GM21529 (cell line): ENCODE data around the gene SCARB1.

Experiments used
- ATAC-seq: cut with Tn5 transposase; IDR thresholded peaks from one replicate; pipeline ENCODE4 v1.9.1; 2021; ENCODE audit not compliant: unreplicated experiment

SCARB1 gene

DNA sequence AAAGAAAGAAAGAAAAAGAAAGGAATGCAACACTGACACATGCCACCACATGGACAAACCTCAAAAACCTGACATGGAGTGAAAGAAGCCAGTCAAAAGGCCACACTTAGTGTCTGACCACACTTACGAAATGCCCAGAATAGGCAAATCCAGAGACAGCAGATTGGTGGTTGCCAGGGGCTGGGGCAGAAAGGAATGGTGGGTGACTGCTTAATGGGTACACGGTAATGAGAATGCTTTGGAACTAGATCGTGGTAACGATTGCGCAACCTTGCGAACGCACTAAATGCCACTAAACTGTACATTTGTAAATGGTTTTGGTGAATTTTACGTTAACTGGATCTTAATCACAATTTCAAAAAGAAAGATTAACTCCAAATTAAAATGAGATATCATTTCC lies 39.5 kb downstream of the SCARB1 start:
- no peak for ATAC-seq

DNA sequence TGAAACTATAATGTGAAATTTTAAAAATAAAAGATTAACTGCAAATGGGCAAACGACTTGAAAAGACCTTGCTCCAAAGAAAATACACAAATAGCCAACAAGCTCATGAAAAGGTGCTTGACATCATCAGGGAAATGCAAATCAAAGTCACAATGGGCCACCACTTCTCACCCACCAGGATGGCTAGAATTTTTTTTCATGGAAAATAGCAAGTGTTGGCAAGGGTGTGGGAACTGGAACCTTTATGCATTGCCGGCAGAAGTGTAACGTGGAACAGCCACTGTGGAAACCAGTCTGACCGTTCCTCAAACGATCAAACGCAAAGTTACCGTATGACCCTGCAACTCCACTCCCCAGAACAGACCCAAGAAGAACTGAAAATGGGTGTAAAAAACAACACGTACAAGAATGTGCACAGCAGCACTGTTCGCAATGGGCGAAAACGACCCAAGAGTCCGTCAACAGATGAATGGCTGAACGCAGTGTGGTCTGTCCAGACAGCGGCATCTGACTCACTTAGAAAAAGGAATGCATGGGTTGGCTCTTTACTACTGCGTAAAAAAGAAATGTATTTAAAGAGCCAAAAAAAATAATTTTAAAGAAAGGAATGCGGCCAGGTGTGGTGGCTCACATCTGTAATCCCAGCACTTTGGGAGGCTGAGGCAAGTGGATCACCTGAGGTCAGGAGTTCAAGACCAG lies 40.2 kb downstream of the SCARB1 start:
- ATAC-seq = no peak

DNA sequence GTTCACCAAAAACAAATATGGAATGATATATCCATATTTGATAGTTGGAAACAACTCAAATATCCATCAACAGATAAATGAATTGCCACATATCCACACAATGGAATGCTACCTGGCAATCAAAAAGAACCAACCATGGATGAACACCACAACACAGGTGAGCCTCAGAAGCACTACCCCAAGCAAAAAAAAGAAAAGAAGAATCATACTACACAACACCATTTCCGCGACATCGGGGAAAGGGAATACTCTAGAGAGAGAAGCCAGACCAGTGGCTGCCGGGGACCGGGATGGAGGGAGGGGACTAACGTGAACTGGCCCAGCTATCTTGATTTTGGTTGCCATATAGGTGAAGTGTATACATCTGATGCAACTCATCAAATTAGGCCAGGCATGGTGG lies 41.4 kb downstream of the SCARB1 start:
- ATAC-seq = no peak

DNA sequence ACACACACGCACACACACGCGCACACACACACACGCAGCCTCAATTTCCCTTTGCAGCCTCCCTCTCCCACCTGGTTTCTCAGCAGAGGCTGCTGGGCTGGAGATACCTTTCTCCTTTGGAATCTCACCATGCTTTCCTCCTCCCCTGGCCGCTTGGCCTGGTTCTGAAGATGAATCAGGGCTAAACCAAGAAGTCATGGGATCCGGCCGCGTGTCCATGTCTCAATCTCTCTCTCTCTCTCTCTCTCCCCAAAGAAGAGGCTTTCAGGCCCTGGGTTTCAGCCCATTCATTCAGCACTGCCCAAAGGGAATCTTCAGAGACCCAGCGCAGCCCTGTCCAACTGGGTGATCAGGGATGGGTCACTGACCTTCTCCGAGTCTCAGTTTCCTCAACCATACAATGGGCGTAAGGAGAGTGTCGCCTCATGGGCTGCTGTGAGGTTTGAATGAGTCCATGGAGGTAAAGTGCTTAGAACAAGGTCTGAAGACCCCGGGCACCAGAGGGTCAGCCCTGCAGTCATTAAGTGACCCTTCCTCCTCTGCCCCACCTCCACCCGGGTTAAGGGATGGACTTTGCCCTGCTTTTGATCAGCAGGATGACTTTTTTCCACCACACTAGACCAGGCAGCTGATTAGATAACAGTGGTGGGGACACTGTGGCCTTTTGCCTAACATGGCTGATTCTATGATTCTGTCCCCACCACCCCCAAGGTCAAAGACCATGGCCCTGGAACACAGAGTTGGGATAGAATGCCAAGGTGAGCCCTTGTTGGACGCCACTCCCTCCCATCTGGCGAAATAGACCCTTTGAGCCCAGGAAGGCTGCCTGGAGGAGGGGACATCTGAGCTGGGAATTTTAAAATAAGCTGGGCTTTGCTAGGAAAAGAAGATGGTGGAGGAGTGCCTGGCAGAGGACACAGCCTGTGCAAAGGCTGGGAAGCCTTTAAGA lies 42.1 kb downstream of the SCARB1 start:
- ATAC-seq = no peak

DNA sequence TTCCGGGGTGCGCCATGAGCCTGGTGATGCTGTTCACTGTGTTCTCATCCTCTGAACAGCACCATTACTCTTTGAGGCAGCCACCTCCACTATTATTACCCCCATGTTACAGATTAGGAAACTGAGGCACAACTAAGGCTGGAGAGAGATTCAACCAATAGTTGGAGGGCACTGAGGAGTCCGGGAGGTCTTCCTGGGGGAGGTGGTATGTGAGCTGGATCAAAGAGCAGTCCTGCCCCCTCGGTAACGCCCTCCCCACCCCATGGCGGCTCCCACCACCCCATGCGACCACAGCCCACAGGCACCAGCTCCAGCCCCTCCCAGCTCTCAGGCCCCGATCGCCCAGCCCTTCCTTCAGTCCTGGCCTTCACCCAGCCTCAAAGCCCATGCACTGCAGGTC lies 43.5 kb downstream of the SCARB1 start:
- ATAC-seq = no peak

DNA sequence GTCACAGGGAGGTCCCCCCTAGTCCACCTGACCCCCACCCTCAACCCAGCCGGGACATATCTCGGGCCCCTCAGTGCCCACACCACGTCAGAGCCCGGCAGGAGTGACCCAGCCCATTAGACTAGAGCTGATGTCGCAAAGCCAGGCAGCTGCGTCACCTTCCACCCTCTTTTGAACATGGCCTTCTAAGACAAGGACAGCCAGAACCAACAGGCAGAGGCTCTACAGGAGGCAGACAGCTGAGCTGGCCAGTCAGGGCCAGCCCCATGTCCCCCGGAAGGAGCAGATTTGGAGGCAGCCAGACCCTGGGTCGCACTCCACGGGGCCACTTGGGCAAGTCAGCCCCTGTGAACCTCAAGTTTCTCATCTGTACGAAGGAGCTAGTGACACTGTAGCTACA lies 44.1 kb downstream of the SCARB1 start:
- ATAC-seq = no peak

DNA sequence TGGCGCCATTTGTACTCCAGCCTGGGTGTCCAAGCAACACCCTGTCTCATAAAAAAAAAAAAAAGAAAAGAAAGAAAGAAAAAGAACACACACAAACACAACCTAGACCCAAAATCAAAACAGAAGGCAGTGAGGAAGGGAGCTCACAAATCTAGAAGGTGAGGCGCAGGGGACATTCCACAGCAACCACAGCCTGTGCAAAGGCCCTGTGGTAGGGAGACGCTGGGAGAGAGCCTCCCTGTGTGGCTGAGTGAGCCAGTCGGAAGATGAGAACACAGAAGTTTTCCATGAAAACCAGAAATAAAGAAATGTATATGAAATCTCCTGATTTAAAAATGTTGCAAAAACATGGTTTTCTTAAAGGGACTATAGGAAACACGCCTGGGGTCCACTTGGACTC lies 44.6 kb downstream of the SCARB1 start:
- ATAC-seq = no peak

DNA sequence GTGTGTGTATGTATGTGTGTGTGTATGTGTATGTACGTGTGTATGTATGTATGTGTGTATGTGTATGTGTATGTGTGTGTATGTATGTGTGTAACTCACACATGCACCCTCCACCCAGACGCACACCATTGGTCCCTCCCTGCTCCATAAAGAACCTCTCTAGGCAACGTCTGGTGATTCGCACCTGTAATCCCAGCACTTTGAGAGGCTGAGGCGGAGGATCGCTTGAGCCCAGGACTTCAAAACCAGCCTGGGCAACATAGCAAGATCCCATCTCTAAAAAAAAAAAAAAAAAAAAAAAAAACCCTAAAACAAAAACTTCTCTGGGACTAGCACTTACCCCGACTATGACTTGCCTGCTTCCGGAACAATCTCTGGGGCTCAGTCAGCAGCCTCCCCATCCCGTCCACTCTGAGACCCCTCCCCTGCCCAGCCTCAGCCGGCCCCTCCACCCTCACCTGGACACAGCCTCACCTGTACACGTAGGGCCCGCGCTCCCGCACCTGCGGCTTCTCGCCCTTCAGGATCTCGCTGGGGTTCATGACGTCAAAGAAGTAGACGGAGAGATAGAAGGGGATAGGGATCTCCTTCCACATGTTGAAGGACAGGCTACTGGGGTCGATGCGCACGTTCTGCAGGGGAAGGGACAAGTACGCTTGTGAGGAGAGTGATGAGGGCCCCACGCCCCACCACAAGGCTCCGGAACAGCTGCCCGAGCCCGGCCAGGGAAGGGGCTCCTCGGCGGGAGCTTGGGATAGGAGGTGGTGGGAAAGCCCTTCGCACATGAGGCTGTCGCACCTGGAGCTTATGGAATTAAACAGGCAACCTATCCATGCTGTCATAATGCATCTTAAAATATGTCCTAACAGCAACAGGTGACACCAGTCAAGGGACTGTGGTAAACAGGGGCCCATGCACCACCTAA lies 46.3 kb downstream of the SCARB1 start:
- no peak for ATAC-seq

DNA sequence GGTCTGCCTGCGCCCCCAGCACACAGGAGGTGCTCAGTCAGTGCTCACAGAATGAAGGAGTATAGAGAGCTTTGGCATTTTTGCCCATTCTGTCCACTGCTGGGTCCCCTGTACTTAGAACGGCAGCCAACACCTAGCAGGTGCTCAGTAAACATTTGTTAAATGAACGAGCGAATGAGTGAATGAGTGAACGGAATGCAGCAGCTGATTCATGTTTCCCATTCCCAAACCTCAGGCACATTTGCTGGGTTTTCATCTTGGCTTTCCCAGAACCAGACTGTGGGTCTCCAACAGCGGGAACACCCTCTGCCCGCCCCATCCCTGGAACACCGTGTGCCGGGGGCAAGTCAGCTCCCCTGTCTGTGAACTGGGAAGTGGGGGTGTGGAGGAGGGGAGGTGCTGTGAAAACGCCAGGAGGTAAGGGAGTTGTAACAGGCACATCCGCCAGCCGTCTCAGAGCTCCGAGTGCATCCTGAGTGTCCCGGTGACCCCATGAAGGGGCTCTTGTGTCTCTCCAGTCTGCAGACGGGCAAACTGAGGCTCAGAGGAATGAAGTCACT lies 47.3 kb downstream of the SCARB1 start:
- no peak for ATAC-seq

DNA sequence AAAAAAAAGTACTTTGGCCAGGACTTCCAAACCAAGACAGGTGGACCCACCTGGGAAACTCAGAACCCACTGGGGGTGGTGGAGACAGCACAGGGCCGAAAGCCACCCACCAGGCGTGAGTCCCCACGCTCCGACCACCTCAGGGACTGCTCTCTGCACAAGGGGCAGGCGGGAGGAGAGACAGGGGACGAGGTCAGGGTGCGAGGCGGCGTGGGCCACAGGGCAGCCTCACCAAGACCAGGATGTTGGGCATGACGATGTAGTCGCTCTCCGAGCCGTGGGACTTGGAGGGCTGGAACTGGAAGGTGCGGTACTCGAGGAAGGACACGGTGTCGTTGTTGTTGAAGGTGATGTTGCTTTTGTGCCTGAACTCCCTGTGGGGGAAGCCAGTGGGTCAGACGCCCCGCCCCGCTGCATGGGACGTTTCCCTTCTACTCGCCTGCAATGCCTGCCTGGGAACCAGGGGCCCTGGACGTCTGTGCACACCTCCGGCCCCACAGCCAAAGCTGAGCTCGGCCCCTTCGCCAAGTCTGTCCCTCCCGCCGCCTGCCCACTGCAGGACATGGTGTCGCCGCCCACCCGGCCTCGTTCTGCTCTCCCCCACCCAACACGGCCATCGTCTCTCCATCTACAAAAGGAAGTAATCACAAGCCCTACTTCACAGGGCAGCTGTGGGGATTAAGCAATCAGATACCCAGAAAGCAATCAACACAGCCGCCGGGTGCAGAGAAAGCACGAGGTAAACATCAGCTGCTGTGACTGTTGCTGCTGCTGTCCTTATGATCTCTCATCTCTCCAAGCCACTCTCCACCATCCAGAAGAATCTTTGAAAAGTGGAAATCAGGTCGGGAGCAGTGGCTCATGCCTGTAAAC lies 48.7 kb downstream of the SCARB1 start:
- ATAC-seq = no peak

DNA sequence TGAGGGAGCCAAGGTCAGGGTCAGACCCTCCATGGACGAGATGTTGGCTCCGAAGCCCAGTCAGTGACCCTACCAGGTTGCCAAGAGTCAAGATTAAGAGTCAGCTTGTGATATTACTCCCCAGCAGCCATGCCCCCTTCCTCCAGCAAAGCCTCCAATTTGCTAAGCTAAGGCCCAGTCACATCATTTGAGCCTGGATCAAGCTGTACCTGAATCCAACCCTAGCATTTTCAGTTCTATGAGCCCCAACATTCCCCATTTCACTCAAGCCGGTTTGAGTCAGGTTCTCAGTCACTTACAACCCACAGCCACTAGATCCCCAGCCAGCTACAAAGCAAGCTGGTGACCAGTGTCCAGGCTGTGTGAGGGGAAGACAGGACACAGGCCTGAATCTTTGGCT lies 49.9 kb downstream of the SCARB1 start:
- ATAC-seq = no peak

DNA sequence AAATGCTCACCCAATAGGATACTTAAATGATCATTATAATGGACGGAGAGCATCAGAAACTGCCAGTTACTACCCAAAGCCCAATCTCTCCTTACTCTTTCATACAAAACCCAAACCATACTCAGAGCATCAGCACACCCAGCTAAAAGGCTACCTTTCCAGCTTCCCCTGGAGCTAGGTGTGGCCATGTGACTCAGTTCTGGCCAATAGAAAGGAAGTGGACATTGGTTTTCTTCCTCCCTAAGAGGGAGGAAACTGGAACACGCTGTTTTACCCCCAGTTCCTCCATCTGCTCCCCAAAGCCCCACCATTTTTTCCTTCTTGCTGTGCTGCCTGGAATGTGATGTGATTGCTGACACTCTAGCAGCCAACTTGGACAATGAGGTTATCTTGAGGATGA lies 50.7 kb downstream of the SCARB1 start:
- no peak for ATAC-seq

DNA sequence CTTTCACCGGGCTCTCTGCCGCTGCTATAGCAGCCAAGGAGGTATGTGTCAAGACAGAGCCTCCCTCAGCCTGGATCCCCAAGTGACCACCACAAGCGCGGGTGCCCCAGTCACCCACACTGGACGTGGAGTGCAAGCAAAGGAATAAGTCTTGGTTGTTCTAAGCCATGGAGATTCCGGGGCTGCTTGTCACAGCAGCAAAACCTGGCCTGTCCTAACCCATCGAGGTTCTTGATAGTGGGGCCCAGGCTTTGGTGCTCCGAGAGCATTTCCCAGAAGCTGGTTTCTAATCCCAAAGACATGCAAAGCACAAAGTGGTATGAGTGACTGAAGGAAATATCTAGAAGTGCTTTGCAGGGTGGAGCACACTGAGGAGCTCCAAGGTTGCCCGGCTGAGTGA lies 51.3 kb downstream of the SCARB1 start:
- ATAC-seq = no peak

DNA sequence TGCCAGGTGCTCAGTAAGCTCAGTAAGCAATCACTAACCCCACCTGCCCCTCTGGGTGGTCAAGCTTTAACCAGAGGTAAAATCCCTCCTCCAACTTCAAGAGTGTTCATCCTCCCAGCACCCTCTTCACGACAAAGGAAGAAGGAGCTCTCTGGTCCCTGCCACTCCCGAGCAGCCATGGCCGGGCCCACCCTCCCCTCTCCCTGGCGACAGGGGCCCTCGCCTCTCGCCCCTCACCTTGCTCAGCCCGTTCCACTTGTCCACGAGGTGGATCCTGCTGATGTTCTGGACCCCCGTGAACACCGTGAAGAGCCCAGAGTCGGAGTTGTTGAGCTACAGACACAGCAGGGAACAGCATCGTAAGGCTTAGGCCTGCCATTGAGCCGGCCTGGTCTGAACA lies 52.0 kb downstream of the SCARB1 start:
- no peak for ATAC-seq

DNA sequence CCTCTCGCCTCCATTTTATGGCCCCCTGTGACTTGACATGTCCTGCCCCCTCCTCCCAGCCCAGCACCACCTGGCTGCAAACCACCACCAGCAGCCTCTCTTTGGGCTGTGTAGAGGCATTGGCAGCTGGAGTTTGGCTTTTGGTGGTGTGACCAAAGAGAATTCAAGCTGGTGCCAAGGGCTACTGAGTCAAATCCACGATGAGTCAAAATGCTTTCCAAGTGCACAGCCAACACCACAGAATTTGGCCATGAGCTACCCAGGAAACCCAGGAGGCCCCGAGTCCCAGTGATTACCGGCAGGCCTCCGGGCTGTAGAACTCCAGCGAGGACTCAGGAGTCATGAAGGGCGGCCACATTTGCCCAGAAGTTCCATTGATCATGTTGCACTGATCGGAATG lies 53.8 kb downstream of the SCARB1 start:
- ATAC-seq = no peak

DNA sequence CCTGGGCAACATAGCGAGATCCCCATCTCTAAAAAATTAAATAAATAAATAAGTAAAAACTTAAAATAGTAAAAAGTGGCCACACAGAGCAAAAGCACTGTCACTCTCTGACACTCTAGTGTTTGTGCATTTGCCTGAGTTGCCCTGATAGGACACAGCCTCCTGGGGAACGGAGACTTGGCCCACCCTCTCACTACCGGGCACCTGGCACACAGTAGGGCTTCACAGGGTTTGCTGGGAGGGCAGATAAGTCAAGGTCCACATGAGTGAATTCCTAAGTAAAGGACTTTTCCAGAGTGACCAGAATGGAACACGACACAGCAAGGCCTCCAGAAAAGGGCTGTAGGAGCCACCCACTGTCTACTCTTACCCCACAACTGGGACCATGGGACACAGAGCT lies 54.3 kb downstream of the SCARB1 start:
- no peak for ATAC-seq

DNA sequence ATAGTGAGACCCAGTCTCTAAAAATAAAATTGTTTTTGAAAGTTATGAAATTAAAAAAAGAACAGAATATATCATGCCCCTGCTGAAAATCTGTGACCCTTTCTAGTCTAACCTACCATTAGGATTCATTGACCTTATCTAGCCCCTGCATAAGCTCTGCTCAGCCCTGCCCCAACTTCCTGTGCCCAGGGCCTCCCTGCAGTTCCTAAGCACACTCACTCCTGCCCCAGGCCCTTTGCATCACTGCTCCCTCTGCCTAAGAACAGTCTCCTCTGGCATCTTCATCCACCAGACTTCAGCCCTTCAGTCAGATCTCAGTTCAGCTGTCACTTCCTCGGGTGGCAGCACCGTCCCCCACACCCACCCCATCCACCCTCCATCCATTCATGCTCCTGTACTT lies 55.4 kb downstream of the SCARB1 start:
- ATAC-seq = no peak

DNA sequence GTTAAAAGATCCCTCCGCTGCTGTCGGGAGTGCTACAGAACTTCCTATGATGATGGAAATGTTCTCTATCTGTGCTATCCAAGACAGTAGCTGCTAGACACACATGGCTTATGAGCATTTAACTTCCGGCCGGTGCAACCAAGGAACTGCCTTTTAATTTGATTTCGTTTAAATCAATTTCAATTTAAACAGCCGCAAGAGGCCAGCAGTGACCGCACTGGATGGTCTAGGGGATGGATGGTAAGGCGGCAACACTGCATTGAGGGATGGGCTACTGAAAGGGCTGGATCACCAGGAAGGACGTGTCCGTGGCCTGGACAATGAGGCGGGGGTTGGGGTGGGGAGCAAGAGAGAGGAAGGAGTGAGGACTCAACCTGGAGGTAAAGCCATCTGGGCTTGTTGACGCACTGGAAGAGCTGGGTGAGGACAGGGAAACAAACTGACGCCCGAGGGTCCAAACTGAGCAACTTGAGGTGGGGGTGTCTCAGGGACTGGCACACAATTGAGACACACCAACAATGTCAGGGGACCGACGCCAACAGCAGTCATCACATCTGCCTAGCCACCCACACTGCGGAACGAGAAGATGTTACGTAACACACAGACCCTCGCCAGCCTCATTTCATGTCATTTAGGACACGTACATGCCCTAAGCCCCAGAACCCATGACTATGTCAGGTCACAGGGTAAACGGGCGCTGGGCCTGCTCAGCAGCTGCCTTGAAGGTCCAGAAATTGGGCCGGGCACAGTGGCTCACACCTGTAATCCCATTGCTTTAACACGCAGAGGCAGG lies 57.6 kb downstream of the SCARB1 start:
- no peak for ATAC-seq

DNA sequence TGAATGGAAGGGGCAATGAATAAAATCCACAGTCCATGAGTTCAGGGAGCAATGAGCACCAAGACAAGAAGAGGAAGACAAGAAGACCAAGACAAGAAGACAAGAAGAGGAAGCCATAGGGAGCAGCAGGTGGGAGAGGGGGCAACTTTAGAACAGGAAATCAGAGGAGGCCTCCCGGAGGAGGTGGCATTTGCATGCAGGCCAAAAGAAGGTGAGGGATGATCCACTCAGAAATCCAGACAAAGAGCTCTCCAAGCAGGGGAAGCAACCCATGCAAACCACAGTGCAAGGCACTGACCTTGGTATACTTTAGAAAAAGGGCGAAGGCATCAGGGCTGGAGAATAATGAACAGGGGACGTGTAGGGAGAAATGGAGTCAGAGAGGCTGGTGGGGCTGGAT lies 58.6 kb downstream of the SCARB1 start:
- ATAC-seq = no peak
